ENCODE measurements around the gene PNPLA4.

PNPLA4 gene

DNA sequence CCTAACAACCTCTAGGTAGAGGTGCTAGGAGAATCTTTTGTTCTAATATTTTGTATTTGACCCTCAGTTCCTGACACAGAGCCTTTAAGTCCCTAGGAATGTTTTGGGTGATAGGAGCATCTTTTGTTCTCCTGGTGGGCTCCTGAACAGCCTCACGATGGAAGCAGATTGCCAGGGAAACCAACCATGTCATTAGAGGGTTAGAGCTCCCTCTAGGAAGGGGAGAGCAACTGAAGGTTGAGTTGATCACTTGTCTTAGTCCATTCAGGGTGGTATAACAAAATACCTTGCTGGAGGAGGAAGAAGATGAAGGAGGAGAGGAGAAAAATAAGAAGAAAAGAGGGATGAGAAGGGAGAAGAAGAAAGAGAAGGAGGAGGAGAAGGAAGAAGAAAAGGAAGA is 75.0 kb downstream of the PNPLA4 start:
- no peak for DNase-seq
